ENCODE measurements around the gene SMPDL3A. TPM values are rescaled to one million over a fixed set of nuclear protein-coding genes. Genes with fewer than 3 reads are reported as not detected.
A peak's percentile ranks its signal among the peaks of the same experiment; 100 is the strongest.

The SMPDL3A gene
- total RNA-seq, 2 experiments from 2014 or later, result 0.31 to 0.49 TPM

GRCh38 chr6:122839472-122839871, 50.4 kb downstream of the SMPDL3A start:
- Mint-ChIP-seq H3K36me3 (ENCODE audit: low read depth) (no peaks in the 10 kb centered on the region), H3K27me3 (ENCODE audit: low read depth) (peaks cover 10% of the 10 kb centered on the region), H3K4me1 (ENCODE audit: low read depth) (no peaks in the 10 kb centered on the region), H3K27ac (no peak overlapping the region), H3K9me3 (no peaks in the 10 kb centered on the region), H3K4me3 (no peak overlapping the region)
- CTCF ChIA-PET, result interaction anchor here (0.6 to 2.7 kb wide), 16 partner anchors 18 to 778 kb away, joined by 3 to 83 read pairs (median 4); partner anchors contain the start of gene SMPDL3A
- intact Hi-C loops (cut with micrococcal nuclease), result loop anchor here (1.0 to 5.0 kb wide), 7 partner anchors 51 to 457 kb away; partner anchors contain the start of genes PKIB and SMPDL3A
- DNase-seq, result peak; percentile 72

GRCh38 chr6:122839906-122840305, 50.8 kb downstream of the SMPDL3A start:
- peaks cover 10% of the 10 kb centered on the region for H3K27me3 Mint-ChIP-seq (ENCODE audit: low read depth)
- H3K4me3 Mint-ChIP-seq, result no peak overlapping the region
- H3K36me3 Mint-ChIP-seq (ENCODE audit: low read depth), result no peaks in the 10 kb centered on the region
- intact Hi-C loops (cut with micrococcal nuclease), result loop anchor here (1.0 to 5.0 kb wide), 7 partner anchors 51 to 458 kb away; partner anchors contain the start of genes PKIB and SMPDL3A
- no peaks in the 10 kb centered on the region for H3K9me3 Mint-ChIP-seq
- no peak for DNase-seq
- no peaks in the 10 kb centered on the region for H3K4me1 Mint-ChIP-seq (ENCODE audit: low read depth)
- CTCF ChIA-PET, result interaction anchor here (0.6 to 2.7 kb wide), 12 partner anchors 33 to 368 kb away, joined by 3 to 83 read pairs (median 4); partner anchors contain the start of gene SMPDL3A
- no peak overlapping the region for H3K27ac Mint-ChIP-seq

GRCh38 chr6:122845464-122845863, 56.4 kb downstream of the SMPDL3A start:
- CTCF ChIA-PET, result no interaction called here
- H3K4me1 Mint-ChIP-seq (ENCODE audit: low read depth), result no peaks in the 10 kb centered on the region
- intact Hi-C loops (cut with micrococcal nuclease), result no loop called here
- H3K36me3 Mint-ChIP-seq (ENCODE audit: low read depth), result no peaks in the 10 kb centered on the region
- H3K27ac Mint-ChIP-seq, result no peak overlapping the region
- no peak overlapping the region for H3K4me3 Mint-ChIP-seq
- H3K9me3 Mint-ChIP-seq, result no peaks in the 10 kb centered on the region
- DNase-seq, result no peak
- H3K27me3 Mint-ChIP-seq (ENCODE audit: low read depth), result no peaks in the 10 kb centered on the region

GRCh38 chr6:122845916-122846612, 57.0 kb downstream of the SMPDL3A start:
- H3K4me3 Mint-ChIP-seq, result no peak overlapping the region
- CTCF ChIA-PET, result no interaction called here

GRCh38 chr6:122853259-122853995, 64.4 kb downstream of the SMPDL3A start:
- CTCF ChIA-PET, result interaction anchor here (1.0 kb wide), 1 partner anchor 16 kb away, joined by 3 read pairs; no protein-coding TSS in a partner anchor
- H3K27me3 Mint-ChIP-seq (ENCODE audit: low read depth), result peaks cover 2% of the 10 kb centered on the region
- no peaks in the 10 kb centered on the region for H3K9me3 Mint-ChIP-seq

More at GRCh38 chr6:122845916-122846612, 57.0 kb downstream of the SMPDL3A start:
- DNase-seq, result no peak
- Mint-ChIP-seq H3K36me3 (ENCODE audit: low read depth) (no peaks in the 10 kb centered on the region), H3K27ac (no peak overlapping the region), H3K9me3 (no peaks in the 10 kb centered on the region), H3K4me1 (ENCODE audit: low read depth) (no peaks in the 10 kb centered on the region), H3K27me3 (ENCODE audit: low read depth) (no peaks in the 10 kb centered on the region)
- intact Hi-C loops (cut with micrococcal nuclease), result no loop called here

More at GRCh38 chr6:122853259-122853995, 64.4 kb downstream of the SMPDL3A start:
- H3K27ac Mint-ChIP-seq, result no peak overlapping the region
- intact Hi-C loops (cut with micrococcal nuclease), result no loop called here
- DNase-seq, result no peak
- H3K4me3 Mint-ChIP-seq, result no peak overlapping the region
- no peaks in the 10 kb centered on the region for H3K36me3 Mint-ChIP-seq (ENCODE audit: low read depth)
- H3K4me1 Mint-ChIP-seq (ENCODE audit: low read depth), result no peaks in the 10 kb centered on the region

Other genes with a start within 250 kb of the SMPDL3A start
- gene PKIB, start 178.9 kb upstream of the SMPDL3A start, total RNA-seq, result under 1 TPM in 1 of 2 experiments, not detected in 1; 0.67 TPM
- not detected for gene FABP7, start 9.5 kb upstream of the SMPDL3A start, total RNA-seq
- not detected for gene CLVS2, start 207.0 kb downstream of the SMPDL3A start, total RNA-seq

Data from activated naive CD4-positive, alpha-beta T cell treated with anti-CD3 and anti-CD28 coated beads for 36 hours (primary cell).